HG03558 (cell line): ENCODE results near the gene GPR107.

Experiments used
- ATAC-seq: cut with Tn5 transposase; IDR thresholded peaks from one replicate; pipeline ENCODE4 v1.9.1; 2021; ENCODE audit warnings: moderate number of reproducible peaks; ENCODE audit not compliant: unreplicated experiment; ENCODE audit errors: extremely low read depth

The GPR107 gene

GRCh38 chr9:130126721-130127433, 73.2 kb downstream of the GPR107 start:
- no peak for ATAC-seq

- no peak for ATAC-seq
These were observed 74.5 kb downstream of the GPR107 start for GRCh38 chr9:130128251-130128650.

- no peak for ATAC-seq
These were observed 75.2 kb downstream of the GPR107 start for GRCh38 chr9:130128733-130129431.

- no peak for ATAC-seq
These were observed 75.8 kb downstream of the GPR107 start for GRCh38 chr9:130129432-130130061.

GRCh38 chr9:130132746-130133145, 79.0 kb downstream of the GPR107 start:
- ATAC-seq, result no peak

GRCh38 chr9:130137081-130137640, 83.5 kb downstream of the GPR107 start:
- no peak for ATAC-seq

GRCh38 chr9:130137641-130138081, 84.0 kb downstream of the GPR107 start:
- ATAC-seq, result no peak

GRCh38 chr9:130138171-130138653, 84.5 kb downstream of the GPR107 start:
- no peak for ATAC-seq

- no peak for ATAC-seq
These were observed 85.1 kb downstream of the GPR107 start for GRCh38 chr9:130138791-130139190.

GRCh38 chr9:130139251-130139650, 85.5 kb downstream of the GPR107 start:
- ATAC-seq, result no peak

- ATAC-seq, result no peak
These were observed 87.0 kb downstream of the GPR107 start for GRCh38 chr9:130140706-130141105.

GRCh38 chr9:130142056-130142455, 88.3 kb downstream of the GPR107 start:
- ATAC-seq, result no peak

GRCh38 chr9:130142641-130143040, 88.9 kb downstream of the GPR107 start:
- no peak for ATAC-seq

GRCh38 chr9:130143279-130143893, 89.7 kb downstream of the GPR107 start:
- ATAC-seq, result no peak

- no peak for ATAC-seq
These were observed 90.3 kb downstream of the GPR107 start for GRCh38 chr9:130143958-130144366.

GRCh38 chr9:130144703-130145102, 91.0 kb downstream of the GPR107 start:
- ATAC-seq, result no peak

- ATAC-seq, result no peak
These were observed 92.0 kb downstream of the GPR107 start for GRCh38 chr9:130145658-130146057.

GRCh38 chr9:130147198-130147597, 93.5 kb downstream of the GPR107 start:
- no peak for ATAC-seq

- ATAC-seq, result no peak
These were observed 94.2 kb downstream of the GPR107 start for GRCh38 chr9:130147910-130148309.

GRCh38 chr9:130149031-130149430, 95.3 kb downstream of the GPR107 start:
- no peak for ATAC-seq
